Measurements from ENCODE around the gene FMO5. TPM values are rescaled to one million over a fixed set of nuclear protein-coding genes. Genes with fewer than 3 reads are reported as not detected.
A peak's percentile ranks its signal among the peaks of the same experiment; 100 is the strongest.
"Not testable (repeated sequence)": the region's sequence is repeated elsewhere in the genome, so short reads cannot be mapped to it uniquely, and the experiment has no call there.

The FMO5 gene
- total and polyA plus RNA-seq, 2 of the 13 experiments (the other 11 are each of a cell fraction or from before 2014, with no cell fraction given): 48.2 to 149 TPM

DNA sequence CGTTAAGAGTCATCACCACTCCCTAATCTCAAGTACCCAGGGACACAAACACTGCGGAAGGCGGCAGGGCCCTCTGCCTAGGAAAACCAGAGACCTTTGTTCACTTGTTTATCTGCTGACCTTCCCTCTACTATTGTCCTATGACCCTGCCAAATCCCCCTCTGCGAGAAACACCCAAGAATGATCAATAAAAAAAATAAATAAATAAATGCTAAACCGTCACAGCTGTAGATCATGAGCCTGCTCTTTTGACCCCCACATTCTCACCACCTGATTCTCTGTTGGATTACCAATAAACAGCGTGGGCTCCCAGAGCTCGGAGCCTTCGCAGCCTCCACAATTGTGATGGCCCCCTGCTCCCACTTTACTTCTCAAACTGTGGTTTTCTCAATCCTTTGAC is 8.8 kb upstream of the FMO5 start (continued):
- TF ChIP-seq, protein P1, sequence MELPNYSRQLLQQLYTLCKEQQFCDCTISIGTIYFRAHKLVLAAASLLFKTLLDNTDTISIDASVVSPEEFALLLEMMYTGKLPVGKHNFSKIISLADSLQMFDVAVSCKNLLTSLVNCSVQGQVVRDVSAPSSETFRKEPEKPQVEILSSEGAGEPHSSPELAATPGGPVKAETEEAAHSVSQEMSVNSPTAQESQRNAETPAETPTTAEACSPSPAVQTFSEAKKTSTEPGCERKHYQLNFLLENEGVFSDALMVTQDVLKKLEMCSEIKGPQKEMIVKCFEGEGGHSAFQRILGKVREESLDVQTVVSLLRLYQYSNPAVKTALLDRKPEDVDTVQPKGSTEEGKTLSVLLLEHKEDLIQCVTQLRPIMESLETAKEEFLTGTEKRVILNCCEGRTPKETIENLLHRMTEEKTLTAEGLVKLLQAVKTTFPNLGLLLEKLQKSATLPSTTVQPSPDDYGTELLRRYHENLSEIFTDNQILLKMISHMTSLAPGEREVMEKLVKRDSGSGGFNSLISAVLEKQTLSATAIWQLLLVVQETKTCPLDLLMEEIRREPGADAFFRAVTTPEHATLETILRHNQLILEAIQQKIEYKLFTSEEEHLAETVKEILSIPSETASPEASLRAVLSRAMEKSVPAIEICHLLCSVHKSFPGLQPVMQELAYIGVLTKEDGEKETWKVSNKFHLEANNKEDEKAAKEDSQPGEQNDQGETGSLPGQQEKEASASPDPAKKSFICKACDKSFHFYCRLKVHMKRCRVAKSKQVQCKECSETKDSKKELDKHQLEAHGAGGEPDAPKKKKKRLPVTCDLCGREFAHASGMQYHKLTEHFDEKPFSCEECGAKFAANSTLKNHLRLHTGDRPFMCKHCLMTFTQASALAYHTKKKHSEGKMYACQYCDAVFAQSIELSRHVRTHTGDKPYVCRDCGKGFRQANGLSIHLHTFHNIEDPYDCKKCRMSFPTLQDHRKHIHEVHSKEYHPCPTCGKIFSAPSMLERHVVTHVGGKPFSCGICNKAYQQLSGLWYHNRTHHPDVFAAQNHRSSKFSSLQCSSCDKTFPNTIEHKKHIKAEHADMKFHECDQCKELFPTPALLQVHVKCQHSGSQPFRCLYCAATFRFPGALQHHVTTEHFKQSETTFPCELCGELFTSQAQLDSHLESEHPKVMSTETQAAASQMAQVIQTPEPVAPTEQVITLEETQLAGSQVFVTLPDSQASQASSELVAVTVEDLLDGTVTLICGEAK (IDR thresholded peaks at IDR 0.05): not testable (repeated sequence)
- TF ChIP-seq, protein P1 (CRISPR knock-in tag; IDR thresholded peaks at IDR 0.05): peak; percentile 85
- TF ChIP-seq FOXO1 (CRISPR knock-in tag; IDR thresholded peaks at IDR 0.05) (peak; percentile 78), ZKSCAN8 (CRISPR knock-in tag; IDR thresholded peaks at IDR 0.05; ENCODE audit: borderline replicate concordance) (peak; percentile 38; the same call in 1 of the 2 replicates), ZNF775 (CRISPR knock-in tag; IDR thresholded peaks at IDR 0.05; ENCODE audit: borderline replicate concordance) (peak; percentile 87; the same call in 1 of the 2 replicates), ONECUT2 (CRISPR knock-in tag; IDR thresholded peaks at IDR 0.05) (peak; percentile 86), ZNF501 (CRISPR knock-in tag; IDR thresholded peaks at IDR 0.05) (peak; percentile 41; the same call in 1 of the 2 replicates), RORA (CRISPR knock-in tag; IDR thresholded peaks at IDR 0.05) (0 out of 2 replicates have a peak, but pooled peaks have one; percentile 37), ZMYM4 (CRISPR knock-in tag; IDR thresholded peaks at IDR 0.05) (peak; percentile 50)
- TF ChIP-seq, protein P2, sequence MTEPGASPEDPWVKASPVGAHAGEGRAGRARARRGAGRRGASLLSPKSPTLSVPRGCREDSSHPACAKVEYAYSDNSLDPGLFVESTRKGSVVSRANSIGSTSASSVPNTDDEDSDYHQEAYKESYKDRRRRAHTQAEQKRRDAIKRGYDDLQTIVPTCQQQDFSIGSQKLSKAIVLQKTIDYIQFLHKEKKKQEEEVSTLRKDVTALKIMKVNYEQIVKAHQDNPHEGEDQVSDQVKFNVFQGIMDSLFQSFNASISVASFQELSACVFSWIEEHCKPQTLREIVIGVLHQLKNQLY (CRISPR knock-in tag; IDR thresholded peaks at IDR 0.05): peak; percentile 87
- TF ChIP-seq, protein P3, sequence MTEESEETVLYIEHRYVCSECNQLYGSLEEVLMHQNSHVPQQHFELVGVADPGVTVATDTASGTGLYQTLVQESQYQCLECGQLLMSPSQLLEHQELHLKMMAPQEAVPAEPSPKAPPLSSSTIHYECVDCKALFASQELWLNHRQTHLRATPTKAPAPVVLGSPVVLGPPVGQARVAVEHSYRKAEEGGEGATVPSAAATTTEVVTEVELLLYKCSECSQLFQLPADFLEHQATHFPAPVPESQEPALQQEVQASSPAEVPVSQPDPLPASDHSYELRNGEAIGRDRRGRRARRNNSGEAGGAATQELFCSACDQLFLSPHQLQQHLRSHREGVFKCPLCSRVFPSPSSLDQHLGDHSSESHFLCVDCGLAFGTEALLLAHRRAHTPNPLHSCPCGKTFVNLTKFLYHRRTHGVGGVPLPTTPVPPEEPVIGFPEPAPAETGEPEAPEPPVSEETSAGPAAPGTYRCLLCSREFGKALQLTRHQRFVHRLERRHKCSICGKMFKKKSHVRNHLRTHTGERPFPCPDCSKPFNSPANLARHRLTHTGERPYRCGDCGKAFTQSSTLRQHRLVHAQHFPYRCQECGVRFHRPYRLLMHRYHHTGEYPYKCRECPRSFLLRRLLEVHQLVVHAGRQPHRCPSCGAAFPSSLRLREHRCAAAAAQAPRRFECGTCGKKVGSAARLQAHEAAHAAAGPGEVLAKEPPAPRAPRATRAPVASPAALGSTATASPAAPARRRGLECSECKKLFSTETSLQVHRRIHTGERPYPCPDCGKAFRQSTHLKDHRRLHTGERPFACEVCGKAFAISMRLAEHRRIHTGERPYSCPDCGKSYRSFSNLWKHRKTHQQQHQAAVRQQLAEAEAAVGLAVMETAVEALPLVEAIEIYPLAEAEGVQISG (CRISPR knock-in tag; IDR thresholded peaks at IDR 0.05): peak; percentile 43
- TF ChIP-seq, protein P4, sequence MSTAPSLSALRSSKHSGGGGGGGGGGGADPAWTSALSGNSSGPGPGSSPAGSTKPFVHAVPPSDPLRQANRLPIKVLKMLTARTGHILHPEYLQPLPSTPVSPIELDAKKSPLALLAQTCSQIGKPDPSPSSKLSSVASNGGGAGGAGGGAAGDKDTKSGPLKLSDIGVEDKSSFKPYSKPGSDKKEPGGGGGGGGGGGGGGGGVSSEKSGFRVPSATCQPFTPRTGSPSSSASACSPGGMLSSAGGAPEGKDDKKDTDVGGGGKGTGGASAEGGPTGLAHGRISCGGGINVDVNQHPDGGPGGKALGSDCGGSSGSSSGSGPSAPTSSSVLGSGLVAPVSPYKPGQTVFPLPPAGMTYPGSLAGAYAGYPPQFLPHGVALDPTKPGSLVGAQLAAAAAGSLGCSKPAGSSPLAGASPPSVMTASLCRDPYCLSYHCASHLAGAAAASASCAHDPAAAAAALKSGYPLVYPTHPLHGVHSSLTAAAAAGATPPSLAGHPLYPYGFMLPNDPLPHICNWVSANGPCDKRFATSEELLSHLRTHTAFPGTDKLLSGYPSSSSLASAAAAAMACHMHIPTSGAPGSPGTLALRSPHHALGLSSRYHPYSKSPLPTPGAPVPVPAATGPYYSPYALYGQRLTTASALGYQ (CRISPR knock-in tag; IDR thresholded peaks at IDR 0.05): peak; percentile 69
- TF ChIP-seq, protein P5, sequence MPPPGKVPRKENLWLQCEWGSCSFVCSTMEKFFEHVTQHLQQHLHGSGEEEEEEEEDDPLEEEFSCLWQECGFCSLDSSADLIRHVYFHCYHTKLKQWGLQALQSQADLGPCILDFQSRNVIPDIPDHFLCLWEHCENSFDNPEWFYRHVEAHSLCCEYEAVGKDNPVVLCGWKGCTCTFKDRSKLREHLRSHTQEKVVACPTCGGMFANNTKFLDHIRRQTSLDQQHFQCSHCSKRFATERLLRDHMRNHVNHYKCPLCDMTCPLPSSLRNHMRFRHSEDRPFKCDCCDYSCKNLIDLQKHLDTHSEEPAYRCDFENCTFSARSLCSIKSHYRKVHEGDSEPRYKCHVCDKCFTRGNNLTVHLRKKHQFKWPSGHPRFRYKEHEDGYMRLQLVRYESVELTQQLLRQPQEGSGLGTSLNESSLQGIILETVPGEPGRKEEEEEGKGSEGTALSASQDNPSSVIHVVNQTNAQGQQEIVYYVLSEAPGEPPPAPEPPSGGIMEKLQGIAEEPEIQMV (CRISPR knock-in tag; IDR thresholded peaks at IDR 0.05; ENCODE audit: low read depth): 0 out of 2 replicates have a peak, but pooled peaks have one; percentile 27

Measured in HepG2 (cell line).